GM18861 (cell line): ENCODE results near the gene FGD5.
"Not testable (repeated sequence)": the region's sequence is repeated elsewhere in the genome, so short reads cannot be mapped to it uniquely, and the experiment has no call there.

Experiments
- ATAC-seq: cut with Tn5 transposase; IDR thresholded peaks from one replicate; pipeline ENCODE4 v1.9.1; 2021; ENCODE audit not compliant: unreplicated experiment

The FGD5 gene

DNA sequence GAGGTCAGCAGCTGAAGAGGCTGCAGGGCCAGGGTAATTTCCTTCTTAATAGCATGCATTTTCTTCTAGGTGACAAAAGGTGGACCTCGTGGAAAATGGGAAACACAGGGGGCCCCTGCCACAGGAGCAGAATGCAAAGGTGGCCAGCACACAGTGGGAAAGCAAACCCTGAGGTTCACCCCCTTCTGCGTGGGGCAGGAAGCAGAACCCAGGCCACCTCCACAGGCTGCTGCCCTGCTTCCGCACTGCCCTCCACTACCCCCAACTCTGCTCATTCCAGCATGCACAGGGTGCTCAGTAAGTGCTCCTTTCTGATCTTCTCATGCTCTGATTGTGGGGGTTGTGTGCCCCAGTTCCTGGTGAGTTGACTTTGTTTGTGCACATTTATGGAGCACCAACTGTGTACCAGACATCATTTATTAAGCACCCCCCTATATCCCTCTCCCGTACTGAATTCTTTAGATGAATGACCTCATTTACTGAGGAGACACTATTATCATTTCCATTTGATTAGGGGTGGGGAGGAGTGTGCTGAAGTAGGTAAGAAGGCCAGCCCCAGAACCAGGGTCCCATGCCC, 12.7 kb upstream of the FGD5 start:
- no peak for ATAC-seq

DNA sequence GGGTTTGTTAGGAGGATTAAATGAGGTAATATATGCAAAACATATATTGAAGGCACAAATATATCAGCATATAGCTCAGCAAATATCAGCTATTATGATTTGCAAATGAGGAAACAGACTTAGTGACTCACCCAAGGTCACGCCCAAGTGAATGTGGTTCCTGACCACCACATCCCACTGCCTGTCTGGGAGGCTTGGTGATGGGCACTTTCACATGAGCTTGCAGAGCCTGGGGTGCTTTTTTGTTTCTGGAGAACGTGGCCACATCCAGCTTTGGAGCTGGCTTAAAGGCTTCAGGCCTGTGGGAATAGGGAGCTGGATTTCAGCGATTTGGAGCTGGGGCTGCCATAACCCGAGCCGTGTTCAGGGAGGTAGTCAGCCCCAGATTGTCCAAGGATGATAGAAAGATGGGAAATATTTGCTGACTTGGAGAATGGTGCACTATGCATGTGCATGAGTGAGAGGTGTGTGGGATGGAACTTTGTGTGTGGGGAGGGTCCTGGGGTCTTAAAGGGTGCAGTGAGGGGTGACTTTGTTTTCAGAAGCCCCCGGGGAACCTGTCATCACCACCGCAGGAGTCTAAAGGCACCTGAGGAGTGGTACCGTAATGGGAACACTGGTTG, 12.0 kb upstream of the FGD5 start:
- ATAC-seq: no peak

DNA sequence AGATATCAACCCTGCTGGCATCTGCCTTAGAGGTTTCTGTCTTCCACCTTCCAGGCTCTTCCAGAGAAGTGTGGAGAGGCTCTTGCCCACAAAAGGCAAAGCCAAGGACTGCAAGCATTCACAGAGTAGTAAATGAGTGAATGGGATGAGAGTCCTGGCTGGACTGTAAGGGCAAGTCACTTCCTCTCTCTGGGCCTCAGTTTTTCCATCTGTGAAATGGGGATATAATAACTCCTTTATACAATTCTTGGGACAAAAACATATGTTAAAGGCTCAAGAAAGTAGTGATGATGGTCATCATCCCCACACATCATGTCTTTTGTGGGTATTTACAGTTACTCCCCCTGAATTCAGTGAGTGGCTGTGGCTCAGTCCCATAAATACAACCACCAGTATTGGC, 10.7 kb upstream of the FGD5 start:
- ATAC-seq: no peak

DNA sequence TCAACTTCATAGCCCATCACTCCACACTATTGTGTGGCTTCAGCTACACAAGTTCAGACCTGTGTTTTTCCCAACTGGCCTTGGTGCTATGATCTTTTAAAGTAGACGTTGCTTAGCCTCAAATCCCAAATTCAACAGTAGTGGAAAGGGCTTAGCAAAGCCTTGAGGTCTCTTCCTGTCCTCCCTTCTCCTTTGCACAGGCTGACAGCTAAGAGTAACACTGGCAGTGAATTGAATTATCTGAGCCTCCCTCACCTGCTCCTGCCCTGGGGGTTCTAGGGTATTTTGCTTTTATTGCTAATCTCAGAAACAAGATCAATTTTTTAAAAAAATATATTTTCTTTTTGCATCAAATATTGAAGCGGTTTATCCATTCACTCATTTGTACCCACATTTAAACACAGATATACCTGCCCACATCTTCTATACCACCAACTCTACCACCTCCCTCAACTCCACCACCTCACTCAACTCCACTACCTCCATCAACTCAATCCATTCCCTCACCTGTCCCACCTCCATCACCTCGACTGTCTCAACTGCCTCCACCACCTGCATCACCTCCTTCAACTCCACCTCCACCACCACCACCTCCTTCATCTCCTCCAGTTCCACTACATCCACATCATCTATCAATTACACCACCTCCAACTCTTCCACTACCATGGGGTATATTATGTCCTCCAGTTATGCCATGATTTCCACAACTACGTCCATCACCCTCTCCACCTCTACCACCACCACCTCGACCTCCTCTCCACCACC, 10.1 kb upstream of the FGD5 start:
- no peak for ATAC-seq

DNA sequence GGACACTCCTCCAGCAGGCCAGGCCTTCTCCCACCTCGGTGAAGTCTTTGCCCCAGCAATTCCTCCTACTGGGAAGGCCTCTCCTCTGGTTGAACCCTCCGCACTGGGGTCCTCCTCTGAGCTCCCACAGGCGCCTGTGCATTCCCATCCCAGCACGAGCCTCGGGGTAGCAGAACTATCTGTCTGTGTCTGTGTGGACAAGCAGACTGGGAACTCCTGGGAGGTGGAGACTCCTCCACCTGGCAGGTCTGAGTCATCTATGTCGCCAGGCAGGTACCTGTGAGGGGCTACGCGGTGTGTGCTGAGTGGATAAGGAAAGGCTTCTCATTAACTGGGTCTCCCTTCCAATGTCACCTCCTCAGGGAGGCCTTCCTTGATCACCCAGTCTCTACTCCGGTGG, 9.2 kb upstream of the FGD5 start:
- ATAC-seq: not testable (repeated sequence)

DNA sequence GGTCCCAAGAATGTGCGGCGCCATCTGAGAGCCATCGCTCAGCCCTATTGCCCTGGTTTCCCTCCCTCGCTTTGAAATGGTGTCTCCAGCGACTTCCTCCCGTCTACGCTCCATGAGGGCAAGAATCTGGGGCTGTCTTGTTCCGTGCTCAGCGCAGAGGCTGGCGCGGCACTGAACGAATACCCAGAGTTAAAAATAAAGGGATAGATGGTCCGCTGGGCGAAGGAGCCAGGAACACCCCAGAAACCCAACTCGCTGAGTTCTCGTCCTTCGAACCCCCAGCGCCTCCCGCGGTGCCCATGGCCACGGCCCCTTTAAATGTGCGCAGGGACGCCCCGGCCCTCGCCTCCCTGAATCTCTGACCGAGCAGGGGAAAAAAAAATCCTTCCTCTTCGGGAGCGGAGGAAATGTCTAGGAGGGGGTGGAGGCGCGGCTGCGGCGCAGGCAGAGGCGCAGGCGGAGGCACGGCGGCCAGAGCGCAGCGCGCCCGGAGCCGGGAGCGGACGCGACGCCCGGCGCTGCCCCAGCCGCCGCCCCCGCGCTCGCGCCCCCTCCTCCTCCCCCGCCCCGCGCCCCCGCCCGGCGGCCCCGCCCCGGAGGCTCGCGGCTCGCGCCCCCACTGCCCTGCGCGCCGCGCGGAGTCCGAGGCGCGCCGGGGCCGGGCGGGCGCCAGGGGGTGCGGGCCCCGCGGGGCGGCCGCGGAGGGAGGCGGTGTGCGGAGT, 8.5 kb upstream of the FGD5 start:
- ATAC-seq: no peak

DNA sequence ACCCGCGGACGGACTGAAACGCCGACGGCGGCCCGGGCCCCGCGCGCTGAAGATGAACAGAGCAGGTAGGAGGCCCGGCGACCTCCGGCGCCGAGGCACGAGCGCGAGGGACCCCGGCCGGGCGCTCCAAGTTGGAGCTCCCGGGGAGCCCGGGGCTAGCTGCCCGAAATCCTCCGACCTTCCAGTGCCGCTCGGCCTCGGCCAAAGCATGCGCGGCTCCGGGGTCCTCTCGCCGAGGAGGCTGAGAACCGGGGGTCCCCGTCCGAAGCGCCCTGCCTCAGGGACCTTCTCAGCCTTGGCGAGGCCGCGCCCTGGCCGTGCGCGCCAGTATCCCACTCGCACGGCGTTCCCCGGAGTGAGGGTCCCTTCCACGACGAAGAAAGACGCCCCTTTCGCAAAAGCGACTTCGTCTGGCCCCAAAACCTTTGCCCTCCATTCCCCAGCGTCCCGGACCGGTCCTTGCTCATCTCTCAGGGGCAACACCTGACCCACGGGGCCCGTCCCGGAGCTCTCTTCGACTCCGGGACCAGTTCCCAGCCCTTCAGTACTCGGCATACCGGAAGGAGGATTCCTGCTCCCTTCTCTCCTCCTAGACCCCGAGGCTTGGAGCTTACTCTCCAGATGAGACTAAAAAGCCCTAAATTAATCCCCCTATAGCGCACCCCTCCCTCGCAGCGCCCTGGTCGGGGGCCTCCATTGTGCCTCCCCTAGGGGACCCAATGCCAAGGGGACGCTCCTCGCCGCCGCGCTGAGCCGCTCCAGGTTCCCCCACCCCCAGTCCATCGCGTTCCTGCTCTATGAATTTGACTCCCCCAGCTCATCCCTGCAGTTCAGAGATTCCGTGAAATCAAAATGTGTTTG, 7.7 kb upstream of the FGD5 start:
- ATAC-seq: no peak

DNA sequence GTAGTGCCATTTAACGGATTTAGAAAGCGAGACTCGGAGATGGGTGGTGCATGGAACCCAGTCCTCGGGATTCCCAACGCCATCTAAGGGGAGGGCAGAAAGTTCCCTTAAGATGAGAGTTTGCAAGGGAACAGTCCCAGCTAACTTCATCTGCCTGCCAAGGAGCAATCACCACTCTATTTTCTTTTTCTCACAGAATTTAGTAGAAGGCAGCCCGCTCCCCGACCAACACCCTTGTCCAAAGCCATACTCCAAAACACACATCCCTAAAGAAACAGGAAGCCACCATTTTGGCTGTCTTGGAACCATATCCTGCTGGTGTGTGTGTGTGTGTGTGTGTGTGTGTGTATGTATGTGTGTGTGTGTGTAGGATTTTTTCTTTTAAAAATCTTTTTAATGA, 7.1 kb upstream of the FGD5 start:
- ATAC-seq: no peak

DNA sequence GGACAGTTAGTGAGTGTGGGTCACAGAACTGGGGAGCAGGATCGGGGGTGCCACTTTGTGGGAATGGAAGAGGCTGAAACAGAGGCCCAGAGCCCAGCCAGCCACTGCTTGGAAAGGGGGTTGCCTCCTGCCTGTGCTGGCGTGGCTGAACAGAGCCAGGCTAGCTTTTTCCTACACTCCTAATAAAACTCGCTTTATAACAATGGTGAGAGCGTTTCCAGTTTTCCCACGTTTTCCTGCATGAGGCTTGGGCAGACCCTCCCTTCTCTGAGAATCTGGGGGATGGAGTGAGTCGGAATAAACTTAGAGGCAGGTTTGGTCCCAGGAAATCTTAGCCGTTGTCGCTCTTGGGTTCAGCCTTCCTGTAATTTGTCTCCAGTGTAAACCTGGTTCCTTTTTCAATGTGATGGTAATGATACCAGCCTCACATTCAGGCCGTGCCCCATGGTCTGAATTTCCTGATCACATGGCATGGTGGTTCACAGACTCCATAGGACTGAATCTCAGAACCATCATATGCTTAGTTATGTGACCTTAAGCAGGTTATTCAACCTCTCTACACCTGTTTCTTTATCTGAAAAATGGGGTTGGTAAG, 6.5 kb upstream of the FGD5 start:
- ATAC-seq: no peak

DNA sequence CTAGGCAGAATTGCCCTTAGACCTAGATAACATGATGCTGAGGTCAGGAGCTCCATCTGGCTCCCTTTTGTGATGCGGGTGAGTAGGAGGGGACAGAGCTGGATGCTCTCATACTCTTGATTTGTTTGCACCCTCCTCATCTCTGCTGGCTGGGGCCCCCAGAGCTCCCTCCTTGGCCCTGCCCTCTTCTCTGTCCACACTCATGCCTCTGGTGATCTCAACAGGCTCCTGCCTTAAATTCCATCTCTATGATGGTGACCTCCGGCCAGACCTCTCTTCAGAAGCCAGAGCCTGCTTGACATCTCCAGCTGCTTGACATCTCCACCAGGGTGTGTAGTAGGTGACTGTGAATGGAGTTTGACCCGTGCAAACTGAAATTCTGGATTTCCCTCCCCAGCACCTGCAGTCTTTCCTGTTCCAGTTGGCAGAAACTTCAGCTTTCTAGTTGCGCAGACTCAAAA, 4.3 kb upstream of the FGD5 start:
- no peak for ATAC-seq

DNA sequence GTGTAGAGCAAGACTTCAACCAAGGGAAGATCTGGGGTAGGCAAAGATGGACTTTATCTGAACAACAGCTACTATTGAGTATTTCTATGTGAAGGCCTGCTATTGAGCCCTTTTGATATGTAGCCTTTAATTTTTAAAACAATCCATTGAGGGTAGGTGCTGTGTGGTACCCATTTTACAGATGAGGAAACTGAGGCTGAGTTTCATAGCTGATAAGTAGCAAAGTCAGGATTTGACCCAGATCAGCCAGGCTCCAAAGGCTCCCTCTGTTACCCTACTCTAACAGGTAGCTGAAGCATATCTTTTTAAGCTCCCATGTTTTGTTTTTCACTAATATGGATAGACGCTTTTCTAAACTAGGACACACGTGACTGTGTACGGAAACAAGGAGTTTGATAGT, 2.4 kb upstream of the FGD5 start:
- ATAC-seq: no peak

DNA sequence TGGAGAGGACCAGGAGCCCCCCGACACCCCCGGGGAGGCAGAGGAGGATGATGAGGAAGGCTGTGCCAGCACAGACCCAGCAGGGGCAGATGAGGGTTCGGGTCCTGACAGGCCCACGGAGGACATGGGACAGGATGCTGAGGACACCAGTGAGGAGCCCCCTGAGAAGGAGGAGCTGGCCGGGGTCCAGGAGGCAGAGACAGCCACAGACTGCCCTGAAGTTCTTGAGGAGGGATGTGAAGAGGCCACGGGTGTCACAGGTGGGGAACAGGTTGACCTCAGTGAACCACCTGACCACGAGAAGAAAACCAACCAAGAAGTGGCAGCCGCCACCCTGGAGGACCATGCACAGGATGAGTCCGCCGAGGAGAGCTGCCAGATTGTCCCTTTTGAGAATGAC, 909 bp downstream of the FGD5 start:
- ATAC-seq: no peak

DNA sequence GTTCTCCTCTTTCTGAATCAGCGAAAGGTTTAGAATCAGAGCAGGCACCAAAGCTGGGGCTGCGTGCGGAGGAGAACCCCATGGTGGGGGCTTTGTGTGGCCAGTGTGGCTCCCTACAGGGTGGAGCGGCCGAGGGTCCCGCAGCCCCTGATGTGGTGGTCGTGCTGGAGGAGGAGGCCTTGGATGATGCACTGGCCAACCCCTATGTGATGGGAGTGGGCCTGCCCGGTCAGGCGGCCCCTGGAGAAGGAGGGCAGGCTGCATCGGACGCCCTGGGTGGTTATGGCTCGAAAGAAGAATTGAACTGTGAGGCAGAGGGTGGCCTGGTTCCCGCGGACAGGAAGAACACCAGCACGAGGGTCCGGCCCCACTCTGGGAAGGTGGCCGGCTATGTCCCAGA, 1.4 kb downstream of the FGD5 start:
- ATAC-seq: no peak

DNA sequence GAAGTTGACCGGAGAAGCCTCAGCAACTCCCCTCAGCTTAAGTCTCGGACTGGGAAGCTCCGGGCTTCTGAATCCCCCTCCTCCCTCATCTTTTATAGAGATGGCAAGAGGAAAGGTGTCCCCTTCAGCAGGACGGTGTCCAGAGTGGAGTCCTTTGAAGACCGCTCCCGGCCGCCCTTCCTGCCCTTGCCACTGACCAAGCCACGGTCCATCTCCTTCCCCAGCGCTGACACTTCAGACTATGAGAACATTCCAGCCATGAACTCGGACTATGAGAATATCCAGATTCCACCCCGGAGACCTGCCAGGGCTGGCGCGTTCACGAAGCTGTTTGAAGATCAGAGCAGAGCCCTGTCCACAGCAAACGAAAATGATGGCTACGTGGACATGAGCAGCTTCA, 2.4 kb downstream of the FGD5 start:
- no peak for ATAC-seq

DNA sequence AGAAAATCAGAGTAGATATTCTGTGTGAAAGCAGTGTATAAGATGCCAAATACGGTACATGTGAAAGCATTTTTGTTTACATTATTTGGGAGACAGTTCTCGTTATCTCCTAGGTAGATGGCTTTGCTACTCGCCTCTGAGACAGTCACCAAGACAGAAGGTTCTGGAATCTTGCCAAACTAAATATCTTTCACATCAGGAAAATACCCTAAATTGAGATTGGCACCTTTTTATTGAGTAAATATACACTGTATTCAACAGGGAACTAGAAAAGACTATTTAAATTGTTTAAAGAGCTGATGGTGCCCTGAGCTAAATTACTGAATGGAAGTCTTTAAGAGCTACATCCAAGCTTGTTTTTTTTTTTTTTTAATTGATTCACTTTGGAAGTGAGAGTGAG, 3.4 kb downstream of the FGD5 start:
- ATAC-seq: no peak

DNA sequence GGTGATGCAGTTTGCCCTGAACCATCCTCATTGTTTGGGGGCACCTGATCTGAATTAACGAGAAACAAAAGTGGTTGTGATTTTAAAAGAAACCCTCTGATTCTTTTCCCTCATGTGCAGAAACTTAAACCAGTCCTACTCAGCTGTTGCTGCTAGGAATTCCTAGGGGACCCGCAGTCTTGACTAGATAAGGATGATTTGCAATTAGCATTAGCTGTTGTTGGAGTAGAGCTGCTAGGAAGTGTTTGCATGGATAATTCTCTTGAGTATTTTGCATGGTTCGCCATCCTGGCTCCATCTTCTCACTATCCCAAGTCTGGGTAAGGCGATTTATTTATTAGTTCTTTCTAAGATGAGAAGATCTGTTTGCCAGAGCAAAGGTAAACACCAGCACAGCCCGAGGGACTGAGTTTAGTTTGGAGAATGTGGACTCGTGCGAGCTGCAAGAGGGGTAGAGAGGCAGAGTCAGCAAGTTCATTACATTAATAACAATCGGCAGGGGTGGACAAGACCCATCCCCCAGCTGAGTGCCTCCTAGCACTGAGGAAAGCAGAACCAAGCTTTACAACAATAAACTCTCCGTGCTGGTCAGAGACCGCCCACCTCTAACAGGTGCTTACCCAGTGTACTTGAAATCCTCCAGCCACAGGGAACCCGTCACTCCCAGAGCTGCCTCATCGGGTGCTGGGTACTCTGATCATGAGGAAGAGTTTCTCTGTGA, 4.1 kb downstream of the FGD5 start:
- no peak for ATAC-seq

DNA sequence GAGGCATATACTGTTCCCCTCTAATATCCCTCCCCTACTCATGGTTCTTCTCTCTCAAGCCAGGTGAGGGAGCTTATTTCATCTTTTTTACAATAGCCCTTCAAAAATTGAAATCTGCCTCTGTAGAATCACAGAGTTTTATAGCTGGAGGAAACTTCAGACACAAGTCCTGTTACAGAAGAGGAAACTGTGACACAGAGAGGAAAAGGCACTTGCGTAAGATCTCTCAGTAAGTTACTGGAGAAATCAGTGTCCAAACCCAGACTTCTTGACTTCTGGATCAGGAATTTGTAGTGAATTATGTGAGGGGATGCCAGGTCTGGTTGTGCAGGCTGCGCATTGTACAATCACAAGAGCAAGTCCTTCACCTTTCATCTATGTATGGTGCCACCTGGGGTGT, 4.6 kb downstream of the FGD5 start:
- ATAC-seq: no peak

DNA sequence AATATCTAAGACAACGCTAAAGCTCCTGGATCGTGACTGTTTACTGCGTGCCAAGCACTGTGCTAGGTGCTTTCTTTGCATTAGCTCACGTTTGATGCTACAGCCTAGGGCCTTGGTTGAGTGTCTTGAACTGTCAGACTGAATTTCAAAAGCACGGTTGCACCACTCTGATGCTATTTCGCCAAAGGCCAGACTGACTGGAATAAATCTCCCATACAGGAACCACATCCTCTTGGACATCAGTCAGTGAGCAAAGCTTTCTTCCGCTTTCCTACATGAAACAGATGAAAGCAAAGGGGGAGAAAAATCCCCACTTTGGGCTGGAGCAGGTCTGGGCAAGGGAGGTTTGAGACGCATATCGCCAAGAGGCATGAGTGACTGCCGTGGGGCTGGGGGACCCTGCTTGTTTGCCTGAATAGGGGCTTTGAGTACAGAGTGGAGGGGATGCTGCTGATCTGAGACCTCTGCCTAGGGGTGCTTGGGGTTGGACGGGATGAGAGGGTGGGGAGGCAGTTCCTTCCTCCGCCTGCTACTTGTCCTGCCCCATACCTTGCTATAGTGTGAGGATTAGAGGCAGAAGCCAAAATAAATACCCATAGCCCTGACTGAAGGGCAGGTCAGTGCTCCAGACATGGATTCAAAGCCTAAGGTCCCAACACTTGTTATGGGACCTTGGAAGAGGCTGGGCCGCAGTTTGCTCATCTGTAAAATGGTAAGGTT, 5.3 kb downstream of the FGD5 start:
- ATAC-seq: no peak

DNA sequence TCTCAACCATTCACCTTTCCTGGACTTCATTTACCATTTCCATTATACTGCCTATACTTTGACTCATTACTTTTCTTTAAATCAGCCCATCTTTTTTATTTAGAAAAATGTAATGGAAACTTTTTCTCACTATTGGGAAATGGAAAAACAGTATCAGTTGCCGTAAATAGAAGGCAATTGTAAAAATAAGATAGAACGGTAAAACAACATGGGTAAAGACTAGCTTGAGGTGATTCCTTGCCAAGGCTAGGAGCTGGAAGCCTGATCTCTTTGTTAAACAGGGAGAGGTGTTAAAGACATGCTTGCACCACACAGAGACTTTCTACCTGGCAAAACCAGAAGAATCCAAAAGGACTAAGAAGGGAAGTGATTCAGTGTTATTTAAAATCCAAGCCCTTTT, 5.9 kb downstream of the FGD5 start:
- ATAC-seq: no peak
